Measurements from ENCODE around the gene ACSS3.

ACSS3 gene

DNA sequence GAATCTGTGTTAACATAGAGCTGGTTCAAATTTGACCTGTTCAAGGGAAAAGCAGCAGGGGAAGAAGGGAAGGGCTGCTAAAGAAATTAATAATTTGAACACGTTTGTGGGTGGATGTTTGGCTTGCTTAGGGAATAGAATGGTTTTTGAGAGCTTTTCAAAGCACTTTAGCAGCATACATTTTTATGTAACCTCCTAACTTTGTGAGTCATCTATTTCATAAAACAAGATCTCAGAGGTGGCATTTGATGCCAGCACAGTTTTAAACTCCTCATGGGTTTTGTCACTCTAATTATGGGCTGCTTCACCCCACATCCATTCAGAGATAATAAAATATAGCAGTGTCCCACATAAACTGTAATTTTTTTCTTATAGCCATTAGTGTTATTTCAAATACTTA lies 143.8 kb downstream of the ACSS3 start:
- no peak for DNase-seq (ENCODE audit: low read depth in 3 of 3, low spot score in 1 of 3)

DNA sequence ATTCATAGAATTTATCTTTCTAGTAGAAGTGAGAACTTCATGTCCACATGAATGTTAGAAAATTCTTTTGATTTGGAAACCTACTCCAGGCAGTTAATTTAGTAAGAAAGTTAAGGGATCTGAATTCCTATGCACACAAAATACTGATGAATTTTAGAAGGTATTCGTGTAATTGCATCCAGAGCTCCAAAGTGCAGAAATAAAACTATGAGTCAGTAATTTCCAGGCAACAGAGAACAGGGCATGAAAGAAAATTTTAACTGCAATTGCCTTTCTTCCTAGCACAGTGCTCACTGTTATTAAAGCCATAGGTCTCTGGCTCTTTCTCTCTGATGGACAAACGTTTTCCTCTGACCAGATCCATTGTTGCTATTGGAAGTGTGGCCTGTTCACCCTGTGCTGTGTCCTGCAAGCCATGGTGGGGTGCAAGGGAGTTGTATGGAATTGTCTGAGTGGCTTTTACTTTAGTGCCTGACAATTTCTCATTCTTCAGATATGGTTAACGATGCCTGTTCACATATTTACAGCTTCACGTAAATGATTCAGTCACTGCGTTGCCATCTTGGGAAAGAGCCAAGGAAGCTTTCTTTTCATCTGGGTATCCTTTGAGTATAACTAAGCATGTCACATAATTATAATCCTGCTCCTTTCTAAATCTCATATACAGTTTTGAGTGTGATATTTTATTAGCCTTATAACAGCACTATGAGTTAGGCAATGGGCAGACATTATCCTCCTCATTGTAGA lies 145.1 kb downstream of the ACSS3 start:
- DNase-seq (ENCODE audit: low read depth in 3 of 3, low spot score in 1 of 3): no peak

DNA sequence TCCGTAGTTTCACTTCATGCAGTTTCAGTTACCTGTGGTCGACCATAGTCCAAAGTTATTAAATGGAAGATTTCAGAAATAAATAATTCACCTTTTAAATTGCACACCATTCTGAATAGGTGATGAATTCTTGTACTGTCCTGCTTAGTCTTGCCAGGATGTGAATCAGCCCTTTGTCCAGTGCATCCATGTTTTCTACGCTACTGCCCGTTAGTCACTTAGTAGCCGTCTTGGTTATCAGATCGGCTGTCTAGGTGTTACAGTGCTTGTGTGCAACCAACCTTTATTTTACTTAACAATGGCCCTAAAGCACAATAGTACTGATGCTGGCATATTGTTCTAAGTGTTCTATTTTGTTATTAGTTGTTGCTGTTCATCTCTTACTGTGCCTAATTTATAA lies 146.7 kb downstream of the ACSS3 start:
- no peak for DNase-seq (ENCODE audit: low read depth in 3 of 3, low spot score in 1 of 3)

DNA sequence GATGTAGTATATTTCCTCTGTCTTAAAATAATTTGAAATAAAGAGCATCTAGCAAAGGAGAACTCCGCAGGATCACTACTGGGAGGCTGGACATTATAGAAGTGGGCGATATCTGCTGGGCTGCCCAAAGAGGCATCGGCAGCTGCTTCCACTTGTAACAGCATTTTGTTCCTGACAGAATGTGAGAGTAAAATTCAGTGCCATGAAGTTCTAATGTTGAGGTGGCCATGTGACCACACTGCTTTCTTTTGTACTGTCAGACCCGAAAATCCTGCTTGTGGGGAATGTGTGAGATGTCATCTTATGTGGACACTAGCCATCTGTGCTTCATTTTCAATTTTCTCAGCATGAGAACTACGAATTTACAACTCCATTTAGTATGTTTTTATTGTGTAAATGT lies 151.9 kb downstream of the ACSS3 start:
- no peak for DNase-seq (ENCODE audit: low read depth in 3 of 3, low spot score in 1 of 3)

DNA sequence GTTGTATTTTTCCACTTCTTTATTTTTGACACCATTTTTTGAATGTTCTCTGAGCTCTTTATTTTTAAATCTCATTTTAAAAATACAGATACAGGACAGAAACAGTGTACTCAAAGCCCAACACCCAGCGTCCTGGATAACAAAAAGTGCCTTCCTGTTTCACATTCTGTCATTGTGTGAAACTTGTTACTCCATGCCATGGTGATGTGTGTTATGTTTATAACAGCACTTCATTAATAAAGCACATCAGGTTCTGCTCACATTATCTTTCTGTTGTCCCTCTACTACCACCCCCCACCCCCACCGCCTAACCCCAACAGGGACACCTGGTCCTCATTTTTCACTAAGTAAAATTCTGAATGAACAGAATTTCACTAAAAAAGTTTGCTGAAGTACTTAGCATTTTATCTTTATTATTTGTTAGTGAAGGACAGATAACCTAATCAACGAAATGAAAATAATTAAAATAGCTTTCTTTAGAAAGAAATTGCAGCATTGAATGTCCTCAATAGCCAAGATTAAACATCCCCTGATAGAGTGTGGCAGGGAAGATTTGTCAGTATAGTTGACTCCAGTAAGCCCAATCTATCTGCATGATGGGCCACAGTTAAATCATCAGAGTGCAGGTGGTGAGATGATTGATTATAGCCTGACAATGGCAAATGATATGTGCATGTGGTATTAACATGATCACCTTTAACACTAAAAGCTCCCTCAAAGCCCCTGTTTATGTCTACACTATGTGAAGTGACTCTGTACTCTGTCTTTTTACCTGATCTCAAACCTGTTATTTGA lies 153.9 kb downstream of the ACSS3 start:
- DNase-seq (ENCODE audit: low read depth in 3 of 3, low spot score in 1 of 3): no peak

DNA sequence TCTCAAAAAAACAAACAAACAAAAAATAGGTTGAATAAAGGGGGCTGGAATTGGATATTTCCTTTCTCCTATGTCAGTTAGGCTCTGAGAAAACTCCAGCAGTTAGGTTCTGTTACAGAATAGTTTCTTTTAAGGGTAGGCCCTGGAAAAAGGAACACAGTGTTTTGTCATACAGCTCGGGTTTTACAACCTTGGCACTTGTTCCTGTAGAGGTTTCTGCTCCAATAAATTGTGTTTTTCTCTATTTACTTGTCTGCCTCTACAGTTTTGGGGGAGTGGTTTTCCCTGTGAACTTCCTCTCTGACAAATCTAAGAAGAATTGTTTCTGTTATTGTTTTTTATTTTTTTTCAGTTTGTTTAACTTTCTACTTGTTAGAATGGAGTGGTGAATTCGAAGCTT lies 167.6 kb downstream of the ACSS3 start:
- no peak for DNase-seq (ENCODE audit: low read depth in 3 of 3, low spot score in 1 of 3)

DNA sequence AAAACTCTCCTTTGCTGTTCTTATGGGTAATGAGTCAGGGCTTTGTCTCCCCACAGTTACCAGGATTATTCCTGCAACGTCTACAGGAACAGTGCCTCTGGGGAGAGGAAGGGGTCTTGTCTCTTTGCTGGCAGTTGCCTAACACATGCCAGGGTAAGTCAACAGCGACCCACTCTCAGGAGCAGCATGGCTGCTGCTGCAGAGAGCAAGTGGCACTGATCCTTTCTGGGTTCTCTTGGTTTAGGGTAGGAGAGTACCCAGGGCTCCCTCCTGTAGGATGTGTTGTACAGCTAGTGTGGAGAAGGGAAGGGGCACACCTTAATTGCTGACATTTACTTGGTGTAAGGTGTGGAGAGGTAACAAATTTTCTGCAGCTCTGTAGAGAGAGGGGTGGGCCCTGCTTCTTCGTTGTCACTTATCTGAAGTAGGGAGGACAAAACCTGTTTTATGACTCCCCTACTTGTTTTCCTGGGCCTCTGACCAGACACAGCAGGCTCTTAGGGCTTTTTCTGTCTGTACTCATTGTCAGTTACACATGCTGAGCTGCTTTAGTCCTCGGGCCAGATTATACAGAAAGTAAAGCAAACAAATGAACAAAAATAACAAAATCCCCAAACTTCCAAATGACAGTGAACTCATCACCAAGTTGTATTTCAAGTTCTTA lies 168.2 kb downstream of the ACSS3 start:
- DNase-seq (ENCODE audit: low read depth in 3 of 3, low spot score in 1 of 3): no peak

DNA sequence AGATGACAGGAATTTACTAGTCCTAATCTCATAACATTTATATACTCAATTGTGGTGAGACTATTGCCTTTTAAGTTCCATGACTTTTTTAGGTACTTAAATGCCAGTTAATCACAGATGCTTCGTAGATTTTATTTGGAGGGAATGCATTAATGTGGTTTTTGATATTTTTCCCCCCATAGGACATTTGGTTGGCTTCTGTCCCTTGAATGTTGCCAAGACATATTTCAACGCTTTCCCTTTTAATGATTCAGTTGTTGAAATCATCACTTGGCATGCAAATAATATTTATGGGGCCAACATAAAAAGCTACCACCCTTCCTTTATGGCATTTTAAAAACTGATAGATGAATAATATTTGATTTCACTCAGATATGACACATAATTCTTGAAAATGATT lies 172.1 kb downstream of the ACSS3 start:
- DNase-seq (ENCODE audit: low read depth in 3 of 3, low spot score in 1 of 3): no peak

DNA sequence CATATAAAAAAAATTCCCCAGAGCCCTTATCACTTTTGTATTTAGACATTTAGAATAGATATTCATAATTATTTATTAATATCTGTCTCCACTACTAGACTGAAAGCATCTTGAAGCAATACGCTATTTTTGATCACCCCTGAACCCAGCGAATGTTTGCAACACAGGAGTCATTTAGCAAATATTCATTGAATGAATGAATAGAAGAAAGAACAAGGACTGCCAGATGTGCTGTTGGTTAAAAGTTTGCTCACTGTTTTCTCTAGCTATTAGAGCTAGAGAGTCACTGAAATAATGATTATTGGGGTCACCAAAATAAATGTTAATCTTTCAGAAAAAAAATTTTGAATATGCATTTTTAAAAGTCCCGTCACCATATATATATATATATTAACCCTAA lies 174.3 kb downstream of the ACSS3 start:
- DNase-seq (ENCODE audit: low read depth in 3 of 3, low spot score in 1 of 3): no peak

DNA sequence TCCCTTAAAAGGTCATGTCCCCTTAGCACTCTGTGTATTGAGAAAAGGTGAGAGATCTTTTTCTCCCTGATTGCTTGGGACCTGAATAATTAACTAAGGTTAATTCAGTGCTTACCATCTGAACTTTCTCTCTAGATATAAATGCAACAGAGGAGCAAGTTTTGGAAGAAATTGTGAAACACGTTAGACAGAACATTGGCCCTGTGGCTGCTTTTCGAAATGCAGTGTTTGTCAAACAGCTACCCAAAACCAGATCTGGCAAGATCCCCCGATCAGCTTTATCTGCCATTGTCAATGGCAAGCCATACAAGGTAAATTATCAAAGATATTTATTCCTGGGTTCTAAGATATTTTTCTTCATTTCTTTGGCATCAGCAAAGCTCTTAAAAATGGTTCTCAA lies 175.5 kb downstream of the ACSS3 start:
- DNase-seq (ENCODE audit: low read depth in 3 of 3, low spot score in 1 of 3): no peak

DNA sequence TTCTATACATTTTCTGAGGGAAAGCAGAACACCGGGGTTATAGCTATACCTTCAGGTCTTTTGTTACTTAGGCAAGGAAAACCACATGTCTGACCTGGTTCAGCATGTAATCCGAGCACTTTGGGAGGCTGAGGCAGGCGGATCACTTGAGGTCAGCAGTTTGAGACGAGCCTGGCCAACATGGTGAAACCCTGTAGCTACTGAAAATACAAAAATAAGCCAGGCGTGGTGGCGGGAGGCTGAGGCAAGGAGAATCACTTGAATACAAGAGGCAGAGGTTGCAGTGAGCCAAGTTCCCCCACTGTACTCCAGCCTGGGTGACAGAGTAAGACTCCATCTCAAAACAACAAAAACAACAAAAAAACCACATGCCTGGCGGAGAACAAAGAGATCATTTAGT lies 177.6 kb downstream of the ACSS3 start:
- no peak for DNase-seq (ENCODE audit: low read depth in 3 of 3, low spot score in 1 of 3)

DNA sequence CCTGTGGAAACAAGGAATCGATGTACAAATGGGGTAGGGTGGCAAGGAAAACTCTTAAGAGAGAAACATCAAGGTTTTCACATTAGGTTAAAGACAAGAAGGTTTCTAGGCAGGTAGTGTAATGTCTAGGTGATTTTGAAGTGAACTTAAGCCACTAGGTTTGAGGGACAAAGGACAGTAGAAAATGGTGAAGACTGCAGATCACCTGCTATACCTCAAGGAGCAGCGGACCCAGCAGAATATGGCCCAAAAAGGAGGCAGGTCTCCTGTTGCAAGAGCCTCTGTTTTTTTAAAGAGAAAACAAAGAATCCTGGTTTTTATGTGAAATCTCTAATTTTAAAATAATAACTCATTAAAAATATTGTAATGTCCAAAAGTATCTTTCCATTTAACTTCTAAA lies 178.1 kb downstream of the ACSS3 start:
- no peak for DNase-seq (ENCODE audit: low read depth in 3 of 3, low spot score in 1 of 3)

DNA sequence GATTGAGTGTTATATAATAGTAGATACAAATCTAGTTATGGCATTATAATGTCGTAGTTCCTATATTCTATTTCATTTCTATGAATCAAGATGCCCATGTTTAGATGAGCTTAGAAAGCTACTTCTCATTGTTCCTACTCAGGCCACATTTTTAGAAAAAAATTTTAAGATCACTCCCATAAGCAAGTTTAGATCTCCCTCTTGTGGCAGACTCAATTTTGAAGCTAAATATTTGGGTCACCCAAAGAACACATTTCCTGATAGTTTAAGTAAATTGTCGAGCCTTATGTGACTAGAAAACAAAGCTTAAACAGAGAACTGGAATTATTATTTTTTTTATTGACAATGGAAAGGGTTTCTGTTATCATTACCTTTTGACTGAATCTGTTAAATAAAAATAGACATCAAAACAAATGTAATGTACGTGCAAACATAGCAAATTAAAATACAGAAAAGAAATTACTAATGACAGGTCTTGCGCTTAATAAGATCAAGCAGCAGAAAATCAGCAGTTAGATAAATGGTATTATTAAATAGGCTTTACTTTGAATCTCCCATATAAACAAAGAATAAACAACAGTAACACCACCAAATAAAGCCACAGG lies 180.2 kb downstream of the ACSS3 start:
- no peak for DNase-seq (ENCODE audit: low read depth in 3 of 3, low spot score in 1 of 3)

DNA sequence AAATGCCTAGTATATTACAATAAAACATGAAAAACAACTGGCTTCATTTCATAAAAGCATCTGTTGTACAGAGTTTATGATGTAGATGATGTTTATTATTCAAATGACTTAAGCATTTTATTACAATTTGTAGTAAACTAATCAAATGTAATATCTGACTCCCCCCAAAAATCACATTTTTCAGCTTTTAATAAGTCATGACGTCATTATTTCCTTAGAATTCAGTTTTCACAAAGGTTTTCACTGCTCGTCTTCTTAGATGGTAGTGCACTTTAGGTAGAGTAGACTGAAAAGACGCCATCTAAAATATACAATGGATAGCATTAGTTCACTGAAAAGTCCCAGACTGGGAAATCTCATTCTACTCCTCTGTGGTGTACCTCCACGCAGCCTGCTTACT lies 181.5 kb downstream of the ACSS3 start:
- DNase-seq (ENCODE audit: low read depth in 3 of 3, low spot score in 1 of 3): no peak

DNA sequence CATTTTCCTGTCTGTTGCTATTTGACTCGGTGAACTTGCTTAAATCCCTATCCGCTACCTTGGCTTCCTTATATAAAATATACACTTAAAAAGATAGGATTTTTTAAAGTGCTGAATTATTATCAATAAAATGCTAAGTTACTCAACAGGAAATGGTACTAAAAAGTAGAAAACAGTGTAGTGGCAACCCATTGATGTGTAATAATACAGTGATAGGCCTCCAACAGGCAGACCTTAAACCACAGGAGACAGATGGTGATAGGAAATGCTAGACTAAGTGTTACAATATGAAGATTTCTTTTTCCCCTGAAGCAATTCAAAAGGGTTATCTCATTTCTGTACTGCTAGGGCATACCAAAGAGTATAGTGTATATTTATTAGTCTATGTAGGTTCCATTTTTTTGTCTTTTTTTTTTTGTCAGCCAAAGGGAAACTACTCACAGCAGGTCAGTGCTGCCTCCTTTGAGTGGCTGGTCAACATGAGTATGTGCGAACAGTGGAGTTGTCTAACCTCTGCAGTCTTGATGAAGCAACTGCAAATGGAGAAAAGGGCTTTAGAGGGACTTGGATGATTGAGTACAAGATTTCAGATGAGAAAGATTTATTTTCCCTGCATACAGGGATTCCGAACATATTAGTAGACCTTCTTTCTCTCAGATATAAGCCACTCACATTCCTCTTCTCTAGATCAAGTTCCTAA lies 183.8 kb downstream of the ACSS3 start:
- DNase-seq (ENCODE audit: low read depth in 3 of 3, low spot score in 1 of 3): no peak

DNA sequence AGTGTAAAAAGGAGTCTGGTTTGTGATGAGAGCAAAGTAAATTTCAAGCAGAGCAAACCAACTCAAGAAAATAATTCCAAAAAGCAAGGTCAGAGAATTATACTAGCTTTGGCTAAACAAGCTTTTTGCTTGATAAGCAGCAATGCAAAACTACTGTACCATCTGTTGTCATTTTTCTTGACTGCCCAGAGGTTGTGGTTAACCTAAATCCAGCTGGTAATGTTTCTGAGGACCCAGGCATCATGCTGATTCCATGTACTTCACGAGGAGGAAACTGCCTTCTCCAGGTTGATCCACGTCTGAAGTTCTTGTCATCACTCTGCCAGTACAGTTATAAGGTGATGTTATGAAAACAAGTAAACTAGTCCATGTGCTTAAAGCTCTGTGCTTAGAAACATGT lies 185.2 kb downstream of the ACSS3 start:
- no peak for DNase-seq (ENCODE audit: low read depth in 3 of 3, low spot score in 1 of 3)

DNA sequence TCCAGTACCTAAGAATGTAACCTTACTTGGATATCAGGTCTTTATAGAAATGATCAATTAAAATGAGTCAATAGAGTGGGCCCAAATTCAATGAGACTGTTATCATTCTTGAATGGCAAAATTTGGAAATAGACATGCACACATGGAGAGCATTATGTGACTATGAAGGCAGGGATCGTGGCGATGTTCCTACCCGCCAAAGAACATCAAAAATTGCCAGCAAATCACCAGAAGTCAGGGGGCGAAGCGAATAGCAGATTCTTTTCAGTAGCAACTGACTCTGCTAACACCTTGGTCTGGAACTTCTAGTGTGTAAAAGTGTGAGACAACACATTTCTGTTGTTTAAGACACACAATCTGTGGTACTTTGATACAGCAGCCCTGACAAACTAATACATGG lies 192.5 kb downstream of the ACSS3 start:
- no peak for DNase-seq (ENCODE audit: low read depth in 3 of 3, low spot score in 1 of 3)

DNA sequence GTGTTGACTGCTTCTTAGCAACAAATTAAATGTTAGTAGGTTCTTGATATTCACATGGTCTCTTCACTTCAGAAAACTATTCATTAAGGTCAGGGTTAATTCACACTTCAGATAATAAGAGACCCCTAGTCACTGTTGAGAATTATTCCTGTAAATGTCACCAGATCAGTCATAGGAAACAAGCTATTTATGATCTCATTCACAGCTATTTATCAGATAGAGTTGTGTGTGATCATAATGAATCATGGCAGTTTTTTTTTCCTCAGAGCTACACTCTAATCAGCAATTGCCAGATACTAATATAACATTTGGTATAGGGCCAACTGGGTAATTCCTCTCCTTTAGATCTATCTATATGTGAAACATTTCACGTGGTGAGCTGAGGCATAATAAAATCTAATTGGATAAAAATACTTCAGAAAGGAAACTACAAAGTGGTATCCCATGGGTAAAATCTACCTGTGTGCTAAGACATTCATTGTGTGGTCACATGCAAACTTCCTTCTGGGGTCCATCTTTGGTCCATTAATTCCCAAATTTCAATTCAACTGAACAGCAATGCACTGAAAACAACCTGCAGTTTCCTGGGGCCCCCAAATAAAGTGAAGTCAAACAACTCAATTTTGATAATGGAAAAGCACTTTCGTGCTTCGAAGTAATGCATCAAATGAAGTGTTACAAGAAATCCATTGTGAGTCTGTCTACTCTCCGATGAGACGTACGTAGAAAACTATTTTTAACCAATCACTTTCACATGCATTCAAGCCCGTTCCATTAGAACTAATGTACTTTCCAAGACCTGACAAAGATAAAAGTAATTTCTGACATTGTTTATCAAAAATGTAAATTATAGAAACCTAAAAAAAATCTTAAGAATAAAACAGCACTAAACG lies 197.0 kb downstream of the ACSS3 start:
- DNase-seq (ENCODE audit: low read depth in 3 of 3, low spot score in 1 of 3): no peak

DNA sequence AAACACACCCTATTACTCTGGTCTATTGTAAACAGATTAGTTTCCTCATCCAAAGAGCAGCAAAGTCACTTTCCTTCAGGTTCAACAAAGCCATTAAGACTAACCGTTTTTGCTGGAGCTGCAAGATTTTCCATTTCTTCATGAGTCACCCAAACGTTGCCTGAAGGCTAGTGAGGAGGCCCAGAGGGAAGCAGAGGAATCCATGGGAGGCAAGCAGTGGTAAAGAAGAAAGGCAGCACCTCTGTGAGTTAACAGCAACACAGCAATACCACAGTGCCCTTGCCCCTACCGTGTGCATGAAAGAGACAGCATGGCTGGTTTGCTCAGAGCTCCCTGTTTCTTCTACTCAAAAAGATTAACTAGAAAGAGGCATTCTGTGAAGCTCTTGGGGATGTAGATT lies 206.3 kb downstream of the ACSS3 start:
- no peak for DNase-seq (ENCODE audit: low read depth in 3 of 3, low spot score in 1 of 3)

DNA sequence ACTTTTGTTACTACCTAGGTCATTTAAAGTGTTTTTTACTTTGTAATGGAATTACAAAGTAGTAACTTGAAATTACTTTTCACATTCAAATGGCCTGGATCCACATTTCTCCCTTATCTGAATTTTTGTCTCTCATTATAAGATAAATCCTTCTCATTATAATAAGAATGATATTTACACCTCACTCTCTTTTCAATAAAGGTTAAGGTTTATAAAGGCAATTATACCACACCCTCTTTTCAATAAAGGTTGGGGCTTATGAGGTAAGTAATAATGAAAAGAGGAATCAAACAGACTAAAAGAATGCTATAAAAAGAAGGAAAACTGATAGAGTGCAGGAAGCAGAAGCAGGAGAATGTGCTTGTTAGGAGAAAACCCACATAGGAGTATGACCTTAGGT lies 210.8 kb downstream of the ACSS3 start:
- no peak for DNase-seq (ENCODE audit: low read depth in 3 of 3, low spot score in 1 of 3)
